Tibial nerve (tissue), 4 donors: Measurements from ENCODE around the gene OR1G1. TPM values are rescaled to one million over a fixed set of nuclear protein-coding genes. Genes with fewer than 3 reads are reported as not detected.
"Not testable (repeated sequence)": the region's sequence is repeated elsewhere in the genome, so short reads cannot be mapped to it uniquely, and the experiment has no call there.

Experiments used
- DNase-seq, 2 donors: peaks; one replicate each; pipeline ENCODE4 v3.0.0-alpha.2; 2019; ENCODE audit warnings: low spot score in 2 of 2
- H3K27ac ChIP-seq, 4 donors: fragments of 200-600 bp; sonication (generic) in 3 of 4; one replicate each; pipeline ENCODE4 v1.5.1; 2017 to 2019; ENCODE audit warnings: mild to moderate bottlenecking in 1 of 4
- H3K27me3 ChIP-seq, 2 donors: fragments of 200-600 bp; sonication (generic) in 1 of 2; one replicate each; pipeline versions ENCODE4 v1.5.1 to v1.6.0; 2017 to 2019
- H3K36me3 ChIP-seq, 3 donors: fragments of 200-600 bp; sonication (generic); one replicate each; pipeline ENCODE4 v1.5.1; 2018 to 2019
- H3K4me1 ChIP-seq, 4 donors: fragments of 200-600 bp; sonication (generic) in 3 of 4; one replicate each; pipeline ENCODE4 v1.5.1; 2017 to 2019
- H3K4me3 ChIP-seq, 4 donors: fragments of 200-600 bp; sonication (generic) in 3 of 4; one replicate each; pipeline ENCODE4 v1.5.1; 2017 to 2019; ENCODE audit warnings: mild to moderate bottlenecking in 1 of 4, moderate library complexity in 1 of 4
- H3K9me3 ChIP-seq, 4 donors: fragments of 200-600 bp; sonication (generic) in 3 of 4; one replicate each; pipeline ENCODE4 v1.5.1; 2017 to 2019
- CTCF ChIP-seq, 5 experiments: fragments of 200-600 bp in 3 of 5; fragments of 450-650 bp in 2 of 5; sonication (generic) in 3 of 5; IDR thresholded peaks; one replicate each; pipeline ENCODE4 v1.5.1; 2016 to 2019; ENCODE audit warnings: antibody characterized with exemption in 5 of 5, mild to moderate bottlenecking in 3 of 5, moderate library complexity in 2 of 5
- EP300 ChIP-seq, 2 donors: sonication (generic); formaldehyde crosslinking; IDR thresholded peaks; one replicate each; pipeline ENCODE4 v1.6.1; 2017; ENCODE audit warnings: antibody characterized with exemption in 2 of 2, mild to moderate bottlenecking in 1 of 2
- POLR2A ChIP-seq, 2 donors: fragments of 450-650 bp; IDR thresholded peaks; one replicate each; pipeline ENCODE4 v1.6.1; 2017; ENCODE audit warnings: antibody characterized with exemption in 2 of 2, mild to moderate bottlenecking in 2 of 2, moderate library complexity in 2 of 2
- WGBS, 2 donors: methylation state at CpG; one replicate each; pipeline ENCODE4 v1.1.5; 2018; 5-methylcytosine and 5-hydroxymethylcytosine counted together
- total RNA-seq, 4 donors: library from RNA; depleted of rRNA; stranded (reverse); fragments of >200 nt; gene quantifications; one replicate each; pipeline ENCODE4 v1.1.0, GENCODE V29; 2016

Gene OR1G1
- total RNA-seq: not detected

- WGBS, 2 donors: 72 to 81% methylated on average over 2 of the region's 2 CpGs
- Histone ChIP-seq H3K36me3 (no peaks in the 10 kb centered on the region), H3K27ac (no peak within 1 kb of the TSS), H3K9me3 (no peaks in the 10 kb centered on the region), H3K4me3 (no peak within 1 kb of the TSS), H3K27me3 (no peaks in the 10 kb centered on the region), H3K4me1 (no peaks in the 10 kb centered on the region)
- DNase-seq: no peak
- TF ChIP-seq CTCF (IDR thresholded peaks at IDR 0.05): no peak
- TF ChIP-seq EP300 (IDR thresholded peaks at IDR 0.05): no peak
- TF ChIP-seq POLR2A (IDR thresholded peaks at IDR 0.05): no peak
Measured at GRCh38 chr17:3127451-3127850, at the start of gene OR1G1. Gene OR1G1, minus strand, starts transcription at chr17:3127551. Its CDS starts 0 bp downstream, at chr17:3127551.

- Histone ChIP-seq H3K4me1 (no peaks in the 10 kb centered on the region), H3K27ac (no peak overlapping the region), H3K4me3 (no peak overlapping the region), H3K36me3 (no peaks in the 10 kb centered on the region), H3K9me3 (peaks cover 0 to 17% (median 0%) of the 10 kb centered on the region in 4 donors), H3K27me3 (no peaks in the 10 kb centered on the region)
- TF ChIP-seq EP300 (IDR thresholded peaks at IDR 0.05): no peak
- DNase-seq: no peak
- WGBS, 2 donors: 78 to 85% methylated on average over 5 of the region's 5 CpGs
Measured at GRCh38 chr17:3167574-3167973, 40.2 kb upstream of the OR1G1 start.

GRCh38 chr17:3157218-3157617, 29.9 kb upstream of the OR1G1 start:
- no peaks in the 10 kb centered on the region for H3K9me3 ChIP-seq
- TF ChIP-seq EP300 (IDR thresholded peaks at IDR 0.05) (no peak), CTCF (IDR thresholded peaks at IDR 0.05) (no peak), POLR2A (IDR thresholded peaks at IDR 0.05) (no peak)
- 70 to 88% methylated on average over 1 of the region's 1 CpG for WGBS, 2 donors
- no peak for DNase-seq
- no peaks in the 10 kb centered on the region for H3K27me3 ChIP-seq
- no peak overlapping the region for H3K4me3 ChIP-seq
- H3K4me1 ChIP-seq: no peaks in the 10 kb centered on the region
- H3K36me3 ChIP-seq: no peaks in the 10 kb centered on the region
- no peak overlapping the region for H3K27ac ChIP-seq

GRCh38 chr17:3137494-3137893, 10.1 kb upstream of the OR1G1 start:
- not testable (repeated sequence) for H3K4me1 ChIP-seq, H3K27me3 ChIP-seq, H3K27ac ChIP-seq, H3K36me3 ChIP-seq, H3K4me3 ChIP-seq, DNase-seq
- peaks cover 0 to 31% (median 0%) of the 10 kb centered on the region in 4 donors for H3K9me3 ChIP-seq
- 84 to 85% methylated on average over 3 of the region's 3 CpGs for WGBS, 2 donors

- Histone ChIP-seq H3K27ac (no peak within 1 kb of the TSS), H3K4me3 (no peak within 1 kb of the TSS), H3K27me3 (no peaks in the 10 kb centered on the region), H3K36me3 (no peaks in the 10 kb centered on the region), H3K4me1 (no peaks in the 10 kb centered on the region), H3K9me3 (peaks cover 0 to 44% (median 2%) of the 10 kb centered on the region in 4 donors)
- WGBS, 2 donors: 74 to 78% methylated on average over 3 of the region's 3 CpGs
- TF ChIP-seq POLR2A (IDR thresholded peaks at IDR 0.05) (no peak), EP300 (IDR thresholded peaks at IDR 0.05) (no peak), CTCF (IDR thresholded peaks at IDR 0.05) (no peak)
- DNase-seq: no peak
Measured at GRCh38 chr17:3104322-3104721, 23.0 kb downstream of the OR1G1 start, which contains the start of gene OR1D2. Gene OR1D2, minus strand, starts transcription at chr17:3104422. Its CDS starts 11,426 bp downstream, at chr17:3092996.

Other genes starting within 250 kb of the OR1G1 start
- not detected for gene OR1D5, start 63.9 kb downstream of the OR1G1 start, total RNA-seq
- gene OR1D2, start 23.1 kb downstream of the OR1G1 start, total RNA-seq: not detected
- not detected for gene OR1A2, start 70.0 kb upstream of the OR1G1 start, total RNA-seq
- gene OR1A1, start 80.1 kb upstream of the OR1G1 start, total RNA-seq: not detected
- gene OR3A1, start 170.8 kb upstream of the OR1G1 start, total RNA-seq: 1 to 10 TPM in 1 of 4 donors, under 1 TPM in 1, not detected in 2; 0.63 to 2.4 TPM